CD14-positive monocyte (primary cell): ENCODE results near the gene TRIM41. TPM values are rescaled to one million over a fixed set of nuclear protein-coding genes. Genes with fewer than 3 reads are reported as not detected.

Source experiments
- DNase-seq, 3 donors: peaks; one replicate each; pipeline ENCODE4 v3.0.0-alpha.2; 2011 to 2022
- H2AFZ ChIP-seq: 2 replicates; pipeline ENCODE4 v1.6.0; 2012; ENCODE audit warnings: mild to moderate bottlenecking, low read depth, low read length, inconsistent platforms; ENCODE audit not compliant: insufficient read depth, poor library complexity, severe bottlenecking
- H3K27ac ChIP-seq, 2 donors: 1 replicate in 1 of 2; 2 replicates in 1 of 2; pipeline ENCODE4 v1.5.1; 2012 to 2013; ENCODE audit warnings: low read length in 2 of 2, control low read depth in 1 of 2, inconsistent platforms in 1 of 2, low read depth in 1 of 2, mild to moderate bottlenecking in 1 of 2
- H3K27me3 ChIP-seq, 2 donors: one replicate each; pipeline versions ENCODE4 v1.6.0 to v1.6.1; 2011 to 2013; ENCODE audit warnings: low read length in 2 of 2; ENCODE audit not compliant: control insufficient read depth in 2 of 2, insufficient read depth in 2 of 2
- H3K36me3 ChIP-seq, 2 donors: replicated peaks in 1 of 2; 1 replicate in 1 of 2; 2 replicates in 1 of 2; pipeline versions ENCODE4 v1.5.1 to v1.6.1; 2012 to 2013; ENCODE audit warnings: low read length in 2 of 2, control low read depth in 1 of 2, inconsistent platforms in 1 of 2, mild to moderate bottlenecking in 1 of 2; ENCODE audit not compliant: insufficient read depth in 2 of 2, control insufficient read depth in 1 of 2
- H3K4me1 ChIP-seq, 2 donors: 1 replicate in 1 of 2; 2 replicates in 1 of 2; pipeline versions ENCODE4 v1.5.1 to v1.6.1; 2012 to 2013; ENCODE audit warnings: low read length in 2 of 2, control low read depth in 1 of 2, inconsistent platforms in 1 of 2, mild to moderate bottlenecking in 1 of 2, moderate library complexity in 1 of 2; ENCODE audit not compliant: insufficient read depth in 2 of 2, control insufficient read depth in 1 of 2
- H3K4me2 ChIP-seq: replicated peaks from 2 replicates; pipeline ENCODE3; 2012; ENCODE audit warnings: low read length, moderate library complexity, mild to moderate bottlenecking; ENCODE audit not compliant: poor library complexity, severe bottlenecking; ENCODE audit errors: extremely low read depth
- H3K4me3 ChIP-seq, 3 experiments: fragments of 200-600 bp in 1 of 3; sonication (generic) in 1 of 3; replicated peaks in 1 of 3; 1 replicate in 2 of 3; 2 replicates in 1 of 3; pipeline ENCODE4 v1.5.1; 2011 to 2013; ENCODE audit warnings: low read length in 3 of 3, mild to moderate bottlenecking in 3 of 3, control low read depth in 2 of 3, low read depth in 2 of 3, inconsistent platforms in 1 of 3, moderate library complexity in 1 of 3
- H3K79me2 ChIP-seq: 2 replicates; pipeline ENCODE4 v1.6.0; 2012; ENCODE audit warnings: mild to moderate bottlenecking, control low read depth, inconsistent platforms, low read length, moderate library complexity; ENCODE audit not compliant: insufficient read depth
- H3K9ac ChIP-seq: 2 replicates; pipeline ENCODE4 v1.6.0; 2017; ENCODE audit warnings: low read length, mild to moderate bottlenecking; ENCODE audit not compliant: insufficient read depth, poor library complexity, severe bottlenecking
- H3K9me3 ChIP-seq, 2 donors: replicated peaks in 1 of 2; 1 replicate in 1 of 2; 2 replicates in 1 of 2; pipeline versions ENCODE4 v1.5.1 to v1.6.1; 2012 to 2013; ENCODE audit warnings: low read length in 2 of 2, control low read depth in 1 of 2; ENCODE audit not compliant: control insufficient read depth in 1 of 2, insufficient read depth in 1 of 2
- H4K20me1 ChIP-seq: 2 replicates; pipeline ENCODE4 v1.6.0; 2012; ENCODE audit warnings: mild to moderate bottlenecking, low read length, control low read depth, moderate library complexity; ENCODE audit not compliant: insufficient read depth
- H3K27ac Mint-ChIP-seq, 7 donors: one replicate each; pipeline ENCODE4 v1.8.0; 2020; ENCODE audit warnings: mild to moderate bottlenecking in 7 of 7, mixed read lengths in 7 of 7, moderate library complexity in 6 of 7, inconsistent platforms in 2 of 7
- H3K27me3 Mint-ChIP-seq, 3 donors: one replicate each; pipeline ENCODE4 v1.8.0; 2021 to 2022; ENCODE audit warnings: low read depth in 3 of 3, mild to moderate bottlenecking in 3 of 3, mixed read lengths in 3 of 3, moderate library complexity in 3 of 3, inconsistent platforms in 1 of 3
- H3K36me3 Mint-ChIP-seq, 2 donors: one replicate each; pipeline ENCODE4 v1.8.0; 2020; ENCODE audit warnings: mixed read lengths in 2 of 2, inconsistent platforms in 1 of 2, mild to moderate bottlenecking in 1 of 2
- H3K4me1 Mint-ChIP-seq: one replicate; pipeline ENCODE4 v1.8.0; 2020; ENCODE audit warnings: mild to moderate bottlenecking, mixed read lengths
- H3K4me3 Mint-ChIP-seq, 2 donors: one replicate each; pipeline ENCODE4 v1.8.0; 2020; ENCODE audit warnings: mild to moderate bottlenecking in 2 of 2, mixed read lengths in 2 of 2, moderate library complexity in 1 of 2
- H3K9me3 Mint-ChIP-seq, 7 donors: one replicate each; pipeline ENCODE4 v1.8.0; 2020 to 2022; ENCODE audit warnings: mixed read lengths in 7 of 7, mild to moderate bottlenecking in 6 of 7, moderate library complexity in 6 of 7, inconsistent platforms in 2 of 7
- CTCF ChIP-seq: fragments of 200-600 bp; IDR thresholded peaks from one replicate; pipeline ENCODE4 v1.8.0; 2022; ENCODE audit warnings: antibody characterized with exemption, mild to moderate bottlenecking
- WGBS: methylation state at CpG from one replicate; pipeline ENCODE4 v1.1.5; 2013; ENCODE audit warnings: missing lambda C conversion rate; ENCODE audit not compliant: insufficient coverage; 5-methylcytosine and 5-hydroxymethylcytosine counted together
- intact Hi-C, 2 donors: fragments of 100-400 bp; cut with micrococcal nuclease; formaldehyde crosslinking; loops; one replicate each; pipeline versions ENCODE4 v1.15.0 to v1.15.1; 2023
- polyA plus RNA-seq, 3 donors: library from polyadenylated mRNA; depleted of rRNA in 1 of 3; unstranded in 2 of 3; stranded (reverse) in 1 of 3; fragments of 300-500 nt in 2 of 3; fragments of >200 nt in 1 of 3; fragmentation: Illumina TruSeq in 2 of 3; gene quantifications; 1 replicate in 2 of 3; 2 replicates in 1 of 3; pipeline ENCODE4 v1.2.3, GENCODE V29; 2012 to 2021

Gene TRIM41
- polyA plus RNA-seq, 3 donors = 0.12 to 26.4 (median 0.24) TPM

- intact Hi-C loops = loop anchor here (1.0 to 2.0 kb wide), 3 partner anchors 15 to 33 kb away; partner anchors contain the start of gene TRIM7 (in 1 of the 2)
- H3K27ac Mint-ChIP-seq = peak overlapping the region in 5 of 7 donors; percentile 74 to 88 (median 81)
- peaks cover 50 to 54% of the 10 kb centered on the region in 2 donors for H3K4me1 ChIP-seq
- no peak for DNase-seq
- no peaks in the 10 kb centered on the region for H3K36me3 ChIP-seq
- H3K4me3 ChIP-seq = peak overlapping the region; percentile 64 to 96 (median 95)
- peaks cover 0 to 19% of the 10 kb centered on the region in 2 donors for H3K27me3 ChIP-seq
- peak overlapping the region; percentile 100 for H3K4me2 ChIP-seq
- H3K9ac ChIP-seq = peak overlapping the region; percentile 67
- peaks cover 15 to 41% (median 22%) of the 10 kb centered on the region in 3 donors for H3K27me3 Mint-ChIP-seq
- peaks cover 0 to 7% of the 10 kb centered on the region in 2 donors for H3K36me3 Mint-ChIP-seq
- WGBS = under 1% methylated on average over 36 of the region's 41 CpGs
- H2AFZ ChIP-seq = peak overlapping the region; percentile 91
- peak overlapping the region in 1 of 2 donors; percentile 8 for H3K27ac ChIP-seq
- peaks cover 43% of the 10 kb centered on the region for H3K4me1 Mint-ChIP-seq
- peaks cover 0 to 4% (median 2%) of the 10 kb centered on the region in 7 donors for H3K9me3 Mint-ChIP-seq
- no peaks in the 10 kb centered on the region for H3K79me2 ChIP-seq
- TF ChIP-seq CTCF = no peak
- no peaks in the 10 kb centered on the region for H3K9me3 ChIP-seq
- peak overlapping the region; percentile 98 for H3K4me3 Mint-ChIP-seq
- no peaks in the 10 kb centered on the region for H4K20me1 ChIP-seq
Observed at GRCh38 chr5:181189363-181189961, 33.6 kb upstream of the TRIM41 start.

- no peaks in the 10 kb centered on the region for H3K9me3 ChIP-seq
- peak overlapping the region; percentile 67 for H3K9ac ChIP-seq
- peaks cover 12 to 34% (median 21%) of the 10 kb centered on the region in 3 donors for H3K27me3 Mint-ChIP-seq
- peak overlapping the region; percentile 98 for H3K4me3 Mint-ChIP-seq
- peaks cover 0 to 4% (median 2%) of the 10 kb centered on the region in 7 donors for H3K9me3 Mint-ChIP-seq
- DNase-seq = peak in 1 of 3 donors; percentile 25
- WGBS = under 1% methylated on average over 47 of the region's 52 CpGs
- peak overlapping the region; percentile 91 for H2AFZ ChIP-seq
- H3K4me2 ChIP-seq = peak overlapping the region; percentile 100
- H3K79me2 ChIP-seq = no peaks in the 10 kb centered on the region
- peaks cover 43 to 48% of the 10 kb centered on the region in 2 donors for H3K4me1 ChIP-seq
- H3K36me3 Mint-ChIP-seq = peaks cover 0 to 12% of the 10 kb centered on the region in 2 donors
- no peaks in the 10 kb centered on the region for H3K36me3 ChIP-seq
- peaks cover 38% of the 10 kb centered on the region for H3K4me1 Mint-ChIP-seq
- peak overlapping the region in 3 of 7 donors; percentile 25 to 81 (median 48) for H3K27ac Mint-ChIP-seq
- intact Hi-C loops = loop anchor here (1.0 to 5.0 kb wide), 4 partner anchors 15 to 72 kb away; partner anchors contain the start of genes TRIM52 (in 1 of the 2) and TRIM7 (in 1 of the 2)
- peak overlapping the region; percentile 64 to 96 (median 95) for H3K4me3 ChIP-seq
- peaks cover 0 to 19% of the 10 kb centered on the region in 2 donors for H3K27me3 ChIP-seq
- no peaks in the 10 kb centered on the region for H4K20me1 ChIP-seq
- TF ChIP-seq CTCF = no peak
- H3K27ac ChIP-seq = peak overlapping the region in 1 of 2 donors; percentile 84
Observed at GRCh38 chr5:181189962-181190710, 32.9 kb upstream of the TRIM41 start.
